Astrocyte (in vitro differentiated cells and primary cell): Measurements from ENCODE around the gene INPP5A. TPM values are rescaled to one million over a fixed set of nuclear protein-coding genes. Genes with fewer than 3 reads are reported as not detected.

ENCODE experiments used
- DNase-seq: peaks from one replicate; pipeline ENCODE4 v3.0.0-alpha.2; 2010; ENCODE audit warnings: low read depth
- FAIRE-seq: peaks from 2 replicates; lab custom pipeline; 2011; peaks lifted over from hg19 to GRCh38; lab: Jason Lieb, UNC
- H2AFZ ChIP-seq: 2 replicates; pipeline ENCODE4 v1.6.0; 2012; ENCODE audit warnings: low read depth, low read length, inconsistent platforms
- H3K27ac ChIP-seq: 2 replicates; pipeline ENCODE4 v1.5.1; 2011; ENCODE audit warnings: low read depth, low read length, inconsistent platforms
- H3K27me3 ChIP-seq: 2 replicates; pipeline ENCODE4 v1.6.0; 2011; ENCODE audit warnings: low read length, inconsistent platforms; ENCODE audit not compliant: insufficient read depth
- H3K36me3 ChIP-seq: 2 replicates; pipeline ENCODE4 v1.5.1; 2011; ENCODE audit warnings: low read length, inconsistent platforms; ENCODE audit not compliant: insufficient read depth
- H3K4me1 ChIP-seq: 2 replicates; pipeline ENCODE4 v1.5.1; 2011; ENCODE audit warnings: low read length, inconsistent platforms; ENCODE audit not compliant: insufficient read depth
- H3K4me2 ChIP-seq: 2 replicates; pipeline ENCODE4 v1.6.0; 2012; ENCODE audit warnings: low read length, inconsistent platforms
- H3K4me3 ChIP-seq: 2 replicates; pipeline ENCODE4 v1.5.1; 2011; ENCODE audit warnings: low read depth, mild to moderate bottlenecking, low read length, inconsistent platforms; ENCODE audit not compliant: insufficient read depth
- H3K79me2 ChIP-seq: 2 replicates; pipeline ENCODE4 v1.6.0; 2012; ENCODE audit warnings: mild to moderate bottlenecking, low read length, inconsistent platforms; ENCODE audit not compliant: insufficient read depth
- H3K9ac ChIP-seq: 2 replicates; pipeline ENCODE4 v1.6.0; 2012; ENCODE audit warnings: mild to moderate bottlenecking, low read length, inconsistent platforms
- H3K9me3 ChIP-seq: 2 replicates; pipeline ENCODE4 v1.5.1; 2012; ENCODE audit warnings: low read depth, mild to moderate bottlenecking, low read length, inconsistent platforms; ENCODE audit not compliant: insufficient read depth
- H4K20me1 ChIP-seq: 2 replicates; pipeline ENCODE4 v1.6.0; 2012; ENCODE audit warnings: low read length, inconsistent platforms; ENCODE audit not compliant: insufficient read depth
- H3K27ac Mint-ChIP-seq: one replicate; pipeline ENCODE4 v1.8.0; 2021; ENCODE audit warnings: mild to moderate bottlenecking, mixed read lengths; ENCODE audit not compliant: unreplicated experiment
- H3K27me3 Mint-ChIP-seq: one replicate; pipeline ENCODE4 v1.8.0; 2021; ENCODE audit warnings: low read depth, mixed read lengths; ENCODE audit not compliant: unreplicated experiment
- H3K36me3 Mint-ChIP-seq: one replicate; pipeline ENCODE4 v1.8.0; 2021; ENCODE audit warnings: low read depth, mixed read lengths; ENCODE audit not compliant: unreplicated experiment
- H3K4me1 Mint-ChIP-seq: one replicate; pipeline ENCODE4 v1.8.0; 2021; ENCODE audit warnings: low read depth, mixed read lengths; ENCODE audit not compliant: unreplicated experiment
- H3K4me3 Mint-ChIP-seq: one replicate; pipeline ENCODE4 v1.8.0; 2021; ENCODE audit warnings: mild to moderate bottlenecking, moderate library complexity, mixed read lengths; ENCODE audit not compliant: unreplicated experiment
- H3K9me3 Mint-ChIP-seq: one replicate; pipeline ENCODE4 v1.8.0; 2021; ENCODE audit warnings: mild to moderate bottlenecking, mixed read lengths; ENCODE audit not compliant: unreplicated experiment
- CTCF ChIP-seq: IDR thresholded peaks from 2 replicates; pipeline ENCODE4 v1.5.1; 2011; ENCODE audit warnings: low read depth, mild to moderate bottlenecking, inconsistent platforms, low read length, moderate library complexity; ENCODE audit not compliant: insufficient read depth
- EZH2 ChIP-seq: IDR thresholded peaks from 2 replicates; pipeline ENCODE4 v1.6.1; 2012; ENCODE audit warnings: mild to moderate bottlenecking, low read length, inconsistent platforms; ENCODE audit not compliant: insufficient read depth
- total RNA-seq: library from RNA; stranded (reverse); gene quantifications from 2 replicates; pipeline ENCODE4 v1.2.1, GENCODE V29; 2021

The INPP5A gene
- total RNA-seq, 1 donor from 2014 or later, result 39.1 TPM

GRCh38 chr10:132512693-132513345, 24.8 kb upstream of the INPP5A start:
- H2AFZ ChIP-seq, result no peak overlapping the region
- Mint-ChIP-seq H3K27me3 (peaks cover 43% of the 10 kb centered on the region), H3K36me3 (no peaks in the 10 kb centered on the region), H3K27ac (no peak overlapping the region), H3K9me3 (no peaks in the 10 kb centered on the region), H3K4me1 (peaks cover 11% of the 10 kb centered on the region), H3K4me3 (no peak overlapping the region)
- no peak overlapping the region for H3K4me3 ChIP-seq
- no peak overlapping the region for H3K4me2 ChIP-seq
- no peaks in the 10 kb centered on the region for H3K36me3 ChIP-seq
- no peak overlapping the region for H3K27ac ChIP-seq
- no peaks in the 10 kb centered on the region for H3K27me3 ChIP-seq
- no peak for TF ChIP-seq CTCF
- TF ChIP-seq EZH2, result no peak
- H3K79me2 ChIP-seq, result no peaks in the 10 kb centered on the region
- no peaks in the 10 kb centered on the region for H3K9me3 ChIP-seq
- peaks cover 19% of the 10 kb centered on the region for H3K4me1 ChIP-seq
- H4K20me1 ChIP-seq, result no peaks in the 10 kb centered on the region
- FAIRE-seq (no peak), DNase-seq (no peak)
- H3K9ac ChIP-seq, result no peak overlapping the region

- Mint-ChIP-seq H3K4me3 (no peak overlapping the region), H3K27ac (peak overlapping the region; percentile 18), H3K27me3 (peaks cover 36% of the 10 kb centered on the region), H3K4me1 (peaks cover 20% of the 10 kb centered on the region), H3K9me3 (no peaks in the 10 kb centered on the region), H3K36me3 (no peaks in the 10 kb centered on the region)
- H3K27me3 ChIP-seq, result no peaks in the 10 kb centered on the region
- DNase-seq, result no peak
- H3K4me3 ChIP-seq, result no peak overlapping the region
- H3K27ac ChIP-seq, result no peak overlapping the region
- H3K4me1 ChIP-seq, result peaks cover 39% of the 10 kb centered on the region
- no peak for FAIRE-seq
- H4K20me1 ChIP-seq, result no peaks in the 10 kb centered on the region
- TF ChIP-seq EZH2 (no peak), CTCF (no peak)
- no peak overlapping the region for H3K4me2 ChIP-seq
- H3K79me2 ChIP-seq, result no peaks in the 10 kb centered on the region
- no peaks in the 10 kb centered on the region for H3K9me3 ChIP-seq
- no peak overlapping the region for H3K9ac ChIP-seq
- no peak overlapping the region for H2AFZ ChIP-seq
- H3K36me3 ChIP-seq, result no peaks in the 10 kb centered on the region
Observed at GRCh38 chr10:132514821-132515520, 22.6 kb upstream of the INPP5A start.
